ENCODE measurements around the gene ALG11.

DNA sequence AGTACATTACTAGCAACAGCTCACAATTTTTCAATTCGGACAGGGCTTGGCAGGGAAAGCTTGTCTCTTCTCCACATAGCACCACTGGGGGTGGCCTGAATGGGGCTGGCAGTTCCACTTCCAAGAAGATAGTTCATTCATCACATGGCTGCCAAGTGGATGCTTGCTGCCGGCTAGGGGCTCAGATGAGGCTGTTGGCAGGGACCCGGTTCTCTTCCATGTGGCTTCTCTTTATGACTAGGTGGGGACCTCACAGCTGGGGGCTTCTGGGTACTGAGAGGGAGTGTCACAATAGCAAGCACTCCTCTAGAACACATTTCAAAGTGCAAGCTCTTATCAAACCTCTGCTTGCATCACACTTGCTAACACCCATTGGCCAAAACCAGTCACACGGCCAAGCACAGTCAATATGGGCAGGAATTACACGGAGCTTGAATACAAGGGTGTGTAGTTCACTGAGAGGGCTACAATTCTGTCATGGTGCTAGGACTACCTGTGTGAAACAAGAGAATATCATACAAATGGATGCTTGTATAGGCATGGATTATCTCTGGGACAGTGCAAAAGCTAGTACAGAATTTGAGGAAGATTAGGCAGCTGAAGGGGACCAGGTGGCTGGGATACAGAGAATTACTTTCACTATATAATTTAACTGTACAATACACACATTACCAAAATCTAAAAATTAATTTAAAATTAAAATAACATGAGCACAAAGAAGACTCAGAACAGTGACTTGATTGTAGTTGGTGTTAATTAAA lies 33.2 kb upstream of the ALG11 start:
- no peak for TF ChIP-seq POLR2AphosphoS5 (IDR thresholded peaks at IDR 0.05)
- TF ChIP-seq EP300 (conservative IDR thresholded peaks at IDR 0.05; ENCODE audit: poor library complexity, severe bottlenecking), result no peak
- TF ChIP-seq, protein P1, sequence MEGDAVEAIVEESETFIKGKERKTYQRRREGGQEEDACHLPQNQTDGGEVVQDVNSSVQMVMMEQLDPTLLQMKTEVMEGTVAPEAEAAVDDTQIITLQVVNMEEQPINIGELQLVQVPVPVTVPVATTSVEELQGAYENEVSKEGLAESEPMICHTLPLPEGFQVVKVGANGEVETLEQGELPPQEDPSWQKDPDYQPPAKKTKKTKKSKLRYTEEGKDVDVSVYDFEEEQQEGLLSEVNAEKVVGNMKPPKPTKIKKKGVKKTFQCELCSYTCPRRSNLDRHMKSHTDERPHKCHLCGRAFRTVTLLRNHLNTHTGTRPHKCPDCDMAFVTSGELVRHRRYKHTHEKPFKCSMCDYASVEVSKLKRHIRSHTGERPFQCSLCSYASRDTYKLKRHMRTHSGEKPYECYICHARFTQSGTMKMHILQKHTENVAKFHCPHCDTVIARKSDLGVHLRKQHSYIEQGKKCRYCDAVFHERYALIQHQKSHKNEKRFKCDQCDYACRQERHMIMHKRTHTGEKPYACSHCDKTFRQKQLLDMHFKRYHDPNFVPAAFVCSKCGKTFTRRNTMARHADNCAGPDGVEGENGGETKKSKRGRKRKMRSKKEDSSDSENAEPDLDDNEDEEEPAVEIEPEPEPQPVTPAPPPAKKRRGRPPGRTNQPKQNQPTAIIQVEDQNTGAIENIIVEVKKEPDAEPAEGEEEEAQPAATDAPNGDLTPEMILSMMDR (IDR thresholded peaks at IDR 0.05; ENCODE audit: poor library complexity, severe bottlenecking), result no peak
- TF ChIP-seq MXI1 (conservative IDR thresholded peaks at IDR 0.05; ENCODE audit: poor library complexity, severe bottlenecking), result no peak
- no peak for TF ChIP-seq RAD21 (conservative IDR thresholded peaks at IDR 0.05)
- TF ChIP-seq EZH2 (IDR thresholded peaks at IDR 0.05; ENCODE audit: borderline replicate concordance, insufficient read depth, low read length, poor library complexity, severe bottlenecking), result no peak
- TF ChIP-seq, protein P2, sequence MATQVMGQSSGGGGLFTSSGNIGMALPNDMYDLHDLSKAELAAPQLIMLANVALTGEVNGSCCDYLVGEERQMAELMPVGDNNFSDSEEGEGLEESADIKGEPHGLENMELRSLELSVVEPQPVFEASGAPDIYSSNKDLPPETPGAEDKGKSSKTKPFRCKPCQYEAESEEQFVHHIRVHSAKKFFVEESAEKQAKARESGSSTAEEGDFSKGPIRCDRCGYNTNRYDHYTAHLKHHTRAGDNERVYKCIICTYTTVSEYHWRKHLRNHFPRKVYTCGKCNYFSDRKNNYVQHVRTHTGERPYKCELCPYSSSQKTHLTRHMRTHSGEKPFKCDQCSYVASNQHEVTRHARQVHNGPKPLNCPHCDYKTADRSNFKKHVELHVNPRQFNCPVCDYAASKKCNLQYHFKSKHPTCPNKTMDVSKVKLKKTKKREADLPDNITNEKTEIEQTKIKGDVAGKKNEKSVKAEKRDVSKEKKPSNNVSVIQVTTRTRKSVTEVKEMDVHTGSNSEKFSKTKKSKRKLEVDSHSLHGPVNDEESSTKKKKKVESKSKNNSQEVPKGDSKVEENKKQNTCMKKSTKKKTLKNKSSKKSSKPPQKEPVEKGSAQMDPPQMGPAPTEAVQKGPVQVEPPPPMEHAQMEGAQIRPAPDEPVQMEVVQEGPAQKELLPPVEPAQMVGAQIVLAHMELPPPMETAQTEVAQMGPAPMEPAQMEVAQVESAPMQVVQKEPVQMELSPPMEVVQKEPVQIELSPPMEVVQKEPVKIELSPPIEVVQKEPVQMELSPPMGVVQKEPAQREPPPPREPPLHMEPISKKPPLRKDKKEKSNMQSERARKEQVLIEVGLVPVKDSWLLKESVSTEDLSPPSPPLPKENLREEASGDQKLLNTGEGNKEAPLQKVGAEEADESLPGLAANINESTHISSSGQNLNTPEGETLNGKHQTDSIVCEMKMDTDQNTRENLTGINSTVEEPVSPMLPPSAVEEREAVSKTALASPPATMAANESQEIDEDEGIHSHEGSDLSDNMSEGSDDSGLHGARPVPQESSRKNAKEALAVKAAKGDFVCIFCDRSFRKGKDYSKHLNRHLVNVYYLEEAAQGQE (IDR thresholded peaks at IDR 0.05; ENCODE audit: borderline replicate concordance), result no peak
- no peak for TF ChIP-seq TAF1 (IDR thresholded peaks at IDR 0.05; ENCODE audit: low read depth)
